Adipose tissue (tissue), 3 donors: ENCODE results near the gene HBA2. TPM values are rescaled to one million over a fixed set of nuclear protein-coding genes. Genes with fewer than 3 reads are reported as not detected.
"Not testable (repeated sequence)": the region's sequence is repeated elsewhere in the genome, so short reads cannot be mapped to it uniquely, and the experiment has no call there.

Source experiments
- H3K27ac ChIP-seq: one replicate; pipeline ENCODE4 v1.5.1; 2013; ENCODE audit warnings: low read depth, low read length
- WGBS, 3 donors: extraction: QIAGEN DNeasy Blood & Tissue Kit; methylation state at CpG; one replicate each; pipeline ENCODE4 v1.1.7; 2013; 5-methylcytosine and 5-hydroxymethylcytosine counted together
- polyA plus RNA-seq, 3 donors: library from polyadenylated mRNA; stranded (reverse); fragments of 200-250 nt; gene quantifications; one replicate each; pipeline ENCODE4 v1.2.3, GENCODE V29; 2013
- donor health status: healthy with polysubstance abuse.
- donor health status: Bipolar disorder and iron deficiency.
- donor health status: healthy.

Gene HBA2
- polyA plus RNA-seq, 3 donors = 24.5 to 982 (median 57.9) TPM

- 69 to 83% (median 77%) methylated on average over 7 of the region's 7 CpGs for WGBS, 3 donors
Measured at GRCh38 chr16:183005-183404, 10.3 kb downstream of the HBA2 start.

GRCh38 chr16:185213-185612 is 12.5 kb downstream of the HBA2 start:
- no peak overlapping the region for H3K27ac ChIP-seq
- 83 to 88% (median 85%) methylated on average over 12 to 13 of the region's 13 CpGs for WGBS, 3 donors

More at GRCh38 chr16:183005-183404, 10.3 kb downstream of the HBA2 start:
- H3K27ac ChIP-seq = no peak overlapping the region

GRCh38 chr16:185691-186090 is 13.0 kb downstream of the HBA2 start:
- H3K27ac ChIP-seq = no peak overlapping the region
- WGBS, 3 donors = 83 to 89% (median 88%) methylated on average over 10 to 11 of the region's 11 CpGs

- 94 to 98% (median 98%) methylated on average over 8 of the region's 8 CpGs for WGBS, 3 donors
- no peak overlapping the region for H3K27ac ChIP-seq
Measured at GRCh38 chr16:187330-187729, 14.7 kb downstream of the HBA2 start.

- H3K27ac ChIP-seq = no peak overlapping the region
- WGBS, 3 donors = 68 to 82% (median 74%) methylated on average over 8 of the region's 8 CpGs
Measured at GRCh38 chr16:188674-189073, 16.0 kb downstream of the HBA2 start.

GRCh38 chr16:189604-190186 is 17.0 kb downstream of the HBA2 start:
- WGBS, 3 donors = 92 to 95% (median 95%) methylated on average over 34 of the region's 34 CpGs
- no peak overlapping the region for H3K27ac ChIP-seq

GRCh38 chr16:191831-192230 is 19.2 kb downstream of the HBA2 start:
- WGBS, 3 donors = 84 to 90% (median 86%) methylated on average over 4 of the region's 4 CpGs
- H3K27ac ChIP-seq = no peak overlapping the region

GRCh38 chr16:192686-193085 is 20.0 kb downstream of the HBA2 start:
- WGBS, 3 donors = 93 to 96% (median 95%) methylated on average over 11 of the region's 11 CpGs
- H3K27ac ChIP-seq = no peak overlapping the region

GRCh38 chr16:193441-193840 is 20.8 kb downstream of the HBA2 start:
- 92 to 94% (median 93%) methylated on average over 13 to 15 of the region's 15 CpGs for WGBS, 3 donors
- no peak overlapping the region for H3K27ac ChIP-seq

GRCh38 chr16:194516-194915 is 21.8 kb downstream of the HBA2 start:
- 86 to 97% (median 90%) methylated on average over 6 of the region's 6 CpGs for WGBS, 3 donors
- no peak overlapping the region for H3K27ac ChIP-seq

GRCh38 chr16:200388-200787 is 27.7 kb downstream of the HBA2 start:
- H3K27ac ChIP-seq = no peak overlapping the region
- 92 to 99% (median 93%) methylated on average over 5 of the region's 5 CpGs for WGBS, 3 donors

- no peak overlapping the region for H3K27ac ChIP-seq
- WGBS, 3 donors = 91 to 98% (median 96%) methylated on average over 4 of the region's 4 CpGs
Measured at GRCh38 chr16:203246-203645, 30.6 kb downstream of the HBA2 start.

GRCh38 chr16:204046-204445 is 31.4 kb downstream of the HBA2 start:
- H3K27ac ChIP-seq = not testable (repeated sequence)
- 91 to 96% (median 94%) methylated on average over 9 of the region's 9 CpGs for WGBS, 3 donors

- not testable (repeated sequence) for H3K27ac ChIP-seq
- WGBS, 3 donors = 86 to 96% (median 95%) methylated on average over 4 of the region's 4 CpGs
Measured at GRCh38 chr16:209359-209758, 36.7 kb downstream of the HBA2 start.

- WGBS, 3 donors = 87 to 91% (median 87%) methylated on average over 14 of the region's 14 CpGs
- not testable (repeated sequence) for H3K27ac ChIP-seq
Measured at GRCh38 chr16:211631-212180, 39.0 kb downstream of the HBA2 start.

- 72 to 98% (median 92%) methylated on average over 3 of the region's 3 CpGs for WGBS, 3 donors
- no peak overlapping the region for H3K27ac ChIP-seq
Measured at GRCh38 chr16:212999-213398, 40.3 kb downstream of the HBA2 start.

GRCh38 chr16:220021-220420 is 47.3 kb downstream of the HBA2 start:
- WGBS, 3 donors = 64 to 79% (median 72%) methylated on average over 4 of the region's 4 CpGs
- no peak overlapping the region for H3K27ac ChIP-seq
